Measurements from ENCODE around the gene GADD45G. TPM values are rescaled to one million over a fixed set of nuclear protein-coding genes. Genes with fewer than 3 reads are reported as not detected.

The GADD45G gene
- total RNA-seq, 1 experiment from 2014 or later, result 7.7 TPM

GRCh38 chr9:89577363-89577762 is 27.4 kb upstream of the GADD45G start:
- Histone ChIP-seq H2BK120ac (ENCODE audit: low read depth, low read length, poor library complexity, severe bottlenecking) (no peak overlapping the region), H4K5ac (ENCODE audit: insufficient read length, low read depth, low read length) (no peak overlapping the region), H3K4me1 (ENCODE audit: insufficient read depth, low read length) (no peaks in the 10 kb centered on the region), H2BK12ac (ENCODE audit: insufficient read length, low read depth, low read length) (no peak overlapping the region), H3K23me2 (ENCODE audit: insufficient read length, low read depth, low read length, poor library complexity, severe bottlenecking) (no peaks in the 10 kb centered on the region), H2AK5ac (ENCODE audit: insufficient read length, low read length) (no peak overlapping the region), H3K9me3 (ENCODE audit: control insufficient read depth, low read depth, low read length) (no peaks in the 10 kb centered on the region), H3K27me3 (ENCODE audit: insufficient read depth, low read length) (no peaks in the 10 kb centered on the region), H2BK20ac (ENCODE audit: low read depth, low read length, poor library complexity, severe bottlenecking) (no peak overlapping the region), H4K91ac (ENCODE audit: insufficient read length, low read depth, low read length) (no peak overlapping the region), H4K20me1 (ENCODE audit: control insufficient read depth, insufficient read depth, insufficient read length) (no peaks in the 10 kb centered on the region), H2BK5ac (ENCODE audit: insufficient read length, low read length) (no peak overlapping the region), H3T11ph (ENCODE audit: low read length) (no peak overlapping the region), H3K23ac (ENCODE audit: insufficient read length, low read depth, low read length) (no peak overlapping the region), H3K9ac (ENCODE audit: extremely low read depth, insufficient read length, low read length) (no peak overlapping the region), H3K79me2 (ENCODE audit: insufficient read depth, low read length) (no peaks in the 10 kb centered on the region), H3K4me2 (ENCODE audit: insufficient read depth, insufficient read length, low read length) (no peak overlapping the region), H3K18ac (ENCODE audit: insufficient read length, low read depth, low read length) (no peak overlapping the region), H3K4ac (ENCODE audit: low read depth, low read length) (no peak overlapping the region), H3K27ac (ENCODE audit: insufficient read length, low read depth, low read length) (no peak overlapping the region), H2AFZ (ENCODE audit: low read length) (no peak overlapping the region), H3K14ac (ENCODE audit: insufficient read depth, low read length) (no peak overlapping the region), H3K79me1 (ENCODE audit: insufficient read depth, low read depth, low read length, poor library complexity, severe bottlenecking) (no peaks in the 10 kb centered on the region), H4K8ac (replicated peaks; ENCODE audit: insufficient read length, low read depth, low read length) (no peak overlapping the region), H2BK15ac (ENCODE audit: low read depth, low read length) (no peak overlapping the region), H3K56ac (ENCODE audit: insufficient read length, low read depth, low read length) (no peak overlapping the region)
- Mint-ChIP-seq H3K4me3 (no peak overlapping the region), H3K36me3 (ENCODE audit: insufficient read depth in 1 of 3, low read depth in 3 of 3) (no peaks in the 10 kb centered on the region), H3K4me1 (no peaks in the 10 kb centered on the region; a peak in 1 of 4 replicates), H3K27me3 (ENCODE audit: low read depth) (peaks cover 2% of the 10 kb centered on the region), H3K9me3 (peaks cover 0 to 4% of the 10 kb centered on the region in 2 experiments; a peak in 2 of 5 replicates), H3K27ac (no peak overlapping the region)
- WGBS (ENCODE audit: extremely low coverage, insufficient read length, low lambda C conversion rate), result no CpG with 5 or more reads among the region's 3 CpGs
- no peak for DNase-seq
- TF ChIP-seq CTCF (conservative IDR thresholded peaks at IDR 0.05), result no peak
